Activated CD8-positive, alpha-beta memory T cell treated with anti-CD3 and anti-CD28 coated beads for 36 hours (primary cell): ENCODE data around the gene TTBK1. TPM values are rescaled to one million over a fixed set of nuclear protein-coding genes. Genes with fewer than 3 reads are reported as not detected.

Experiments used
- CTCF ChIA-PET: fragments of 350-600 bp; sonication (Branson Sonifier 250); formaldehyde crosslinking; loops from one replicate; lab custom pipeline; 2021; ENCODE audit warnings: antibody characterized with exemption; lab: Charles Lee
- POLR2A ChIA-PET: fragments of 350-600 bp; sonication (Branson Sonifier 250); formaldehyde crosslinking; loops from one replicate; lab custom pipeline; 2021; ENCODE audit warnings: antibody characterized with exemption; lab: Charles Lee
- total RNA-seq, 2 experiments: library from RNA; stranded (reverse); gene quantifications; one replicate each; pipeline ENCODE4 v1.2.3, GENCODE V29; 2021

TTBK1 gene
- total RNA-seq, 2 experiments from 2014 or later, result 0.65 to 0.67 TPM

DNA sequence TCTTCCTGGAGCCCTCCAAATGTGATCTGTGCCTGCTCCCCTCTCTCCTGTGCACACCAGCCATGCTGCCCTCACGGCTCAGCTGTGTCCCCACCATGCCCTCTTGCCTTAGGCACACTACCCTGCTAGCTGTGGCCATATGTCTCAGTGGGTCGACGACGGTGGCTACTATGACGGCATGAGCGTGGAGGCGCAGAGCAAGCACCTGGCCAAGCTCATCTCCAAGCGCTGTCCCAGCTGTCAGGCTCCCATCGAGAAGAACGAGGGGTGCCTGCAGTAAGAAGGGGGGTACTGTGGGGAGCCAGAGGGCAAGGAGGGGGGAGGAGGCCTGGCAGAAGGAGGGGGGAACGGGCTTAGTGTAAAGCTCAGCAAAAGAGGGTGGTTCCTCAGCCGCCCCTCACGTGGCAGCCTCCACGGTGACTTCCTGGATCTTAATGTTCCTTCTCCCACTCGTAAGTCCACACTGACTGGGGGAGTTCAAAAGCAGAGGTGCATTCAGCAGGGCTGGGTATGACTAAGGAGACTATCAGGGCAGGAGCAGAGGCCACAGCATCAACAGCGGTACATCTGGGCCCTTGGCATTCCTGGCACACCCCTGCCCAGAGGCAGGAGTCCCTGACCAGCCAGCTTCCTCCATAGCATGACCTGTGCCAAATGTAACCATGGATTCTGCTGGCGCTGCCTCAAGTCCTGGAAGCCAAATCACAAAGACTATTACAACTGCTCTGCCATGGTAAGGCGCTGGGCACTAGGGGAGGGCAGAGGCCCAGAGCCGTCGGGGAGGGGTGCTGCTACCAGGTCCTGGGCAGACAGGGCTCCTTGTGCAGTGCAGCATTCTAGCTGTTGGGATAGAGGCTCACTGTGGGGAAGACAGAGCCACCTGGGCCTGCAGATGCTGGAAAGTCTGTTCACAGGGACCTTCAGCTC lies 22.0 kb upstream of the TTBK1 start:
- CTCF ChIA-PET, result interaction anchor here (3.1 kb wide), 1 partner anchor 8 kb away, joined by 9 read pairs; the partner anchor contains the start of gene DNPH1
- POLR2A ChIA-PET, result no interaction called here

DNA sequence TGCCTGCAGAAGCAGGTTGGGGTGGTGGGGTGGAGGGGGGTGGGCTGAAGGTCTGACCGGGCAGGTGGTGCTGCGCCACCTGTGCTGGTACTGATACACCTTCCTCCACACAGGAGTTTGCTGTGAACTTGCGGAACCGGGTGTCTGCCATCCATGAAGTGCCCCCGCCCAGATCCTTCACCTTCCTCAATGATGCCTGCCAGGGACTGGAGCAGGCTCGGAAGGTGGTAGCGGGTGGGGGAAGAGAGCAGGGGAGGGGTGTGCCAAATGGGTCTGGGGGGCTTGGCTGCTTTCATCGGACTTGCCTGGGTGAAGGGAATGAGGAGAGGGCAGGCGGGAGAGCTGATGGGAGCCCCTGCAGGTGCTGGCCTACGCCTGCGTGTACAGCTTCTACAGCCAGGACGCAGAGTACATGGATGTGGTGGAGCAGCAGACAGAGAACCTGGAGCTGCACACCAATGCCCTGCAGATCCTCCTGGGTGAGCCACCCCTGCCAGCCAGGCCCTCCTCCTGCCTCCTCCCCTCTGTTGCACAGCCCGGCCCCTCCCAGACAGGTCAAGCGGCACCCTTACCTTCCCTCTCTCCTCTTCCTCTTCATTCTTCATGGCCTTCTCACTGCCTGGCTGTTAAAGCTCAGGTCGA lies 20.7 kb upstream of the TTBK1 start:
- POLR2A ChIA-PET, result no interaction called here
- CTCF ChIA-PET, result interaction anchor here (1.6 kb wide), 1 partner anchor 230 kb away, joined by 4 read pairs; no protein-coding TSS in a partner anchor

DNA sequence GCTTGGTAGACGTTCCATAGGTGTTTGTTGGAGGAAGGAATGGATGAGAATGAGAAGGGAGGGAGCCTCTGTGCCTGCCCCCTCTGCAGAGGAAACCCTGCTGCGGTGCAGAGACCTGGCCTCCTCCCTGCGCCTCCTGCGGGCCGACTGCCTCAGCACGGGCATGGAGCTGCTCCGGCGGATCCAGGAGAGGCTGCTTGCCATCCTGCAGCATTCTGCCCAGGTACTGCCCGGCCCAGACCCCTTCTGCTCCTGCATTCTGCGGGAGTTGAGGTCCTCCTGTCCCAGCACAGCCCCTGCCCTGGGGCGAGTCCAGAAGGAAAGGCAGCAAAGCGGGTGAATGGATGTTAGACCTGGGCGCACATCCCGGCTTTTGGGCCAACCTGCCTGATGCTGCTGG lies 20.1 kb upstream of the TTBK1 start:
- POLR2A ChIA-PET, result interaction anchor here (1.7 kb wide), 1 partner anchor 24 kb away, joined by 5 read pairs; no protein-coding TSS in a partner anchor
- CTCF ChIA-PET, result interaction anchor here (1.6 kb wide), 1 partner anchor 230 kb away, joined by 4 read pairs; no protein-coding TSS in a partner anchor

DNA sequence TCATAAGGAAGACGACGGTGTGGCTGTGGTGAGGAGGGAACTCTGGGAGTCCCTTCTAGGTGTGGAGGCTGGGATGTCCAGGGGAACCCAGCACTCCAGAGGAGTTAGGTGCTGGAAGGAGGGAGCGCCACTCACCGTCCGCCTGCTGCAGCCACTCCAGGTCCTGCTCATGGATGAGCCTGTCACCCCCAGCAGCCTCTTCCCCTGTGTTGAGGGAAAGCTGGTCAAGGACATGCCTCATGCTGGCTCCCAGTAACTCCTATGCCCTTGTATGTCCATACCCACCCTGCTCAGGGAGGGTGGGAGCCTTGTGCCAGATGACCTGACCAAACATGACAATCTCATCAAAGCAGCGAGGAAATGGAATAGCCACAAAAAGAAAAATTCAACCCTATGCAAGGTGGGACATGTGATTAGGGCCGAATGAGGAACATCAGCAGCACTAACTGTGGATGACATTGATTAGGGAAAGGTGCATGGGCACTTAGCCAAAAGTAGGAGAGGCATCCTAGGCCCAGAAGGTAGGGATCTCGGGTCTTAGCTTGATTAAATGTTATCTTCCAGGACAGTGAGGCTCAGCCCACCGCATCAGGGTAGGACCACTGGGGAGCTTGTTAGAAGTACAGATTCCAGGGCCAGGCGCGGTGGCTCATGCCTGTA lies 17.0 kb upstream of the TTBK1 start:
- CTCF ChIA-PET, result interaction anchor here (1.2 to 1.3 kb wide), 2 partner anchors 12 to 280 kb away, joined by 3 to 4 read pairs; no protein-coding TSS in a partner anchor
- POLR2A ChIA-PET, result no interaction called here

DNA sequence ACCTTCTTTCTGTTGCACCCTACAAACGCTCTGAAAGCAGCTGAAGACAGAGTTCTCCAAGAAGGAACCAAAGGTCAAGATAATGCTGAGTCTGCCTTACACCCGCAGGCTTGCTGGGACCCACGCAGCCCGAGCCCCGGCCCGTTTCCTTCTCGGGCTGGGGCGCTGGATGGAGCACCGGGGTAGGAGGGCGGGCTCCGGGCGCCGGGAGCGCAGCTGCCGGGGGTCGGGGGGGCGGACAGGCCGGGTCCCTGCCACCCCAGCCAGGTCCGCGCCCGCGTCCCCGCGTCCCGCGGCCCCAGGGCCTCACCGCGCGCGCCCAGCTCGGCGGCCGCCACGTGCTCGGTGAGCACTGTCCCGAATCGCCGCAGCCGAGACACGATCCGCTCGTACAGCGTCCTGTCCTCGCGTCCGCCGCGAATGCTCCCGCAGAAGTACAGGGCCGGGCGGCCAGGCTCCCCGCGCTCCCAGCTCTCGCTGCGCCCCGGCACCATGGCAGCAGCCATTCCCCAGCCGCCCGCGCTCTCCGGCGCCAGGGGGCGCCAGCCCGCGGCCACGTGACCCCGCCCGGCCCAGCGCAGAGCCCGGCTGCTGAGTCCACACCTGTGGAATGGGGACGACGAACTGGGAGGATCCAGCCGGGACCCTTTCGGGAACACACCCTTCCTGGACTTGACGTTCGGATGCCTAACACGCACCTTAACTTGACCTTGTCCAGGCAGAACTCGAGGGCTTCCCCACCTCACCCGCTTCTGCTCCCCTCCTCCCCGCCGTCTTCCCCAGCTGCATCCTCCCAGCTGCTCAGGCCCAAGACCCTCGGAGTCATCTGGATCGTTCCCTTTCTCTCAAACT lies 14.1 kb upstream of the TTBK1 start, which contains the start of gene DNPH1:
Gene DNPH1, minus strand, starts transcription at position 531 of the 852 bp plus-strand sequence. Its CDS starts 25 bp downstream, at position 506.
- POLR2A ChIA-PET, result interaction anchor here (0.5 to 1.7 kb wide), 7 partner anchors 9 to 198 kb away, joined by 3 to 8 read pairs (median 3); partner anchors contain the start of genes ABCC10, CRIP3 and ZNF318
- CTCF ChIA-PET, result interaction anchor here (0.6 to 2.2 kb wide), 19 partner anchors 9 to 241 kb away, joined by 3 to 17 read pairs (median 4); partner anchors contain the start of genes ABCC10 and CUL9

DNA sequence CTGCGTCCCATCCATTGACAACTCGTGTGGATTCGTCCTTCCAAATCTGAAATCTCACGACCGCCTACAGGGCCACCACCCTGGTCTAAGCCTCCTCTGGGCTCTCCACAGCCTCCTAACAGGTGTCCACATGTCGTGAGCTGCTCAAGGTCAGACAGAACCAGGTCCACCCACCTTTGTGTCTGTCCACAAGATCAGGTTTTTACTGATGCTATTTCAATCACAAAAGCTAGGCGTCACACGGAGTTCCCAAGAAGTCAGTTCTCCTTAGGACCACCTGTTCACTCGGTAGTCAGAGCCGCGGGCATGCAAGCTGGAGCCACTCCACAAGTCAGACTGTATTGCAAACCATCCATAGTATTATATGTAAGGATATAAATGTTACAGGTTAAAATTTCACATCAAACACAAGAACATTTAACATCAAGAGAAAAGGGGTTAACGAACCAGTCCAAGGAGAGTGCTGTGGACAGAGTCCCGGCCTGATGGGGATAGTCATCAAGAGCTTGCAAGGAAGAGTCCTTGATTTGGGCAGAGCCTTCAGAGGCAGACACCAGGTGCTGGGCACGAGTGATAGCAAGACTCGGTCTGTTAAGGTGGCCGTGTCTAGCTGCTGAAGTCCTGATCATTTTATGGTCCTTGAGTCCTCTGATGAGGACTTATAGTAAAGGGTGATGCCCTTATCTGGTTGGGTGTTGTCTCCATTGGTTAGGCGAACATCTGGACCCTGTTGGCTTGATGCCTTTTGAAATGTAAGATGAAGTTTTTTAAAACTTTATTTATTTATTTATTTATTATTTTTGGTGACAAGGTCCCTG lies 13.3 kb upstream of the TTBK1 start:
- CTCF ChIA-PET, result interaction anchor here (1.0 to 2.2 kb wide), 11 partner anchors 8 to 242 kb away, joined by 3 to 17 read pairs (median 5); no protein-coding TSS in a partner anchor
- POLR2A ChIA-PET, result interaction anchor here (0.5 to 1.7 kb wide), 6 partner anchors 17 to 197 kb away, joined by 3 to 8 read pairs (median 3); partner anchors contain the start of genes ABCC10, CRIP3 and ZNF318

DNA sequence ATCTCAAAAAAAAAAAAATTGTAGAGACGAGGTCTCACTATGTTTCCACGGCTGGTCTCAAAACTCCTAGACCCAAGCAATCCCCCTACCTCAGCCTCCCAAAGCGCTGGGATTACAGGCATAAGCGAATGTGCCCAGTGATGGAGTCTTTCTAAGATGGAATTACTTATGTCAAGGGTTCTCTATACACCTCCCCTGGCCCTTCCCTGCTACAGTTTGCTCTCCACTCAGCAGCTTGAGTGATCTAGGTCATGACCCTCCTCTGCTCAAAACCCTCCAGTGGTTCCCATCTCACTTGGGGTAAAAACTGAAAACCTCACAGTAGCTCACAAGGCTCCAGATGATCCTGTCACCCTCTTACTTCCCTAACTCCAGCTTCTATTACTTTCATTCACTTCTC lies 12.2 kb upstream of the TTBK1 start:
- POLR2A ChIA-PET, result no interaction called here
- CTCF ChIA-PET, result interaction anchor here (0.8 kb wide), 1 partner anchor 279 kb away, joined by 3 read pairs; the partner anchor contains the start of gene LRRC73

DNA sequence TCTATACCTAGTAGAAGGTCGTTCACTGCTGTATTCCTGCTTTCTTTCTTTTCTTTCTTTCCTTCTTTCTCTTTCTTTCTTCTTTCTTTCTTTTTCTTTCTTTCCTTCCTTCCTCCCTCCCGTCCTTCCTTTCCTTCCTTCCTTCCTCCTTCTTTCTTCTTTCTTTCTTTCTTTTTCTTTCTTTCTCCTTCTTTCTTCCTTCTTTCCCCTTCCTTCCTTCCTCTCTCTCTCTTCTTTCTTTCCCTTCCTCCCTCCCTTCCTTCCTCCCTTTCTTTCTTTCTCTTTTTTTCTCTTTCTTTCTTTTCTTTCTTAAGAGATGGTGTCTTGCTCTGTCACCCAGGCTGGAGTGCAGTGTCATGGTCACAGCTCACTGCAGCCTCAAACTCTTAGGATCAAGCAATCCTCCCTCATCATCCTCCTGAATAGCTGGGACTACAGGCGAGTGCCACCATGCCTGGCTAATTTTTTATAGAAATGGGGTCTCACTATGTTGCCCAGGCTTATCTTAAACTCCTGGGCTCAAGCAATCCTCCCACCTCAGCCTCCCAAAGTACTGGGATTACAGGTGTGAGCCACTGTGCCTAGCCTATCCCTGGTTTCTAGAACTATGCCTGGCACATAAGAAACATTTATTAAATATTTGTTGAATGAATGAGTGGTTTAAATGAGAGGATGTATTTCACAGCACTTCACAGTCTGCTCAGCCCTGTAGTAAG lies 11.4 kb upstream of the TTBK1 start:
- CTCF ChIA-PET, result interaction anchor here (0.8 kb wide), 1 partner anchor 278 kb away, joined by 3 read pairs; the partner anchor contains the start of gene LRRC73

DNA sequence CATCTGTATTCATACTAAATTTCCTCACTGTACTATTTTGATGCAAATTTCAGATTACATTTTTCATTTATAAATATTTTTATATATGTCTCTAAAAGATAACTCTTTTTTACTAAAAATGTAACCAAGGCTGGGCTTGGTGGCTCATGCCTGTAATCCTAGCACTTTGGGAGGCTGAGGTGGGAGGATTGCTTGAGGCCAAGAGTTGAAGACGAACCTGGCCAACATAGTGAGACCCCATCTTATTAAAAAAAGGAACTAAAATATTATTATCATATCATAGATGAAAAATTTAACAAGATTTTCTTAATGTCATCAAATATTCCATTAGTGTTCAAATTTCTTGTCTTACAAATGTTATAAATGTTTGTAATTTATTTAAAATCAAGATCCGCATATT lies 7.4 kb upstream of the TTBK1 start:
- ChIA-PET POLR2A (no interaction called here), CTCF (no interaction called here)

More for the DNA sequence above, 11.4 kb upstream of the TTBK1 start:
- POLR2A ChIA-PET, result no interaction called here

DNA sequence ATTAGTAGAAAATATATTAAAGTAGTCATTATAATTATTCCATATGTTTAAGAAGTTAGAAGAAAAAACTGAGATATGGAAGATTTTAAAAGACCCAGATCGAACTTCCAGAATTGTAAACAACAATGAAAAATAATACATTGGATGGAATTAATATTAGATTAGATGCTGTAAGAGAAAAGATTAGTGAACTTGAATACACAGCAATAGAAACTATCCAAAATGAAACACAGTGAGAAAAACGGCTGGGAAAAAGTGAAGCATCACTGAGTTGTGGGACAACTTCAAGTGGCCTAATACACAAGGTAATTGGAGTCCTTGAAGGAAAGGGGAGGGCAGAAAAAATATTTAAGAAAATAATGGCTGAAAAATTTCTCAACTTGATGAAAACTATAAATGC lies 4.2 kb upstream of the TTBK1 start:
- CTCF ChIA-PET, result interaction anchor here (1.9 kb wide), 1 partner anchor 10 kb away, joined by 17 read pairs; the partner anchor contains the start of gene DNPH1

DNA sequence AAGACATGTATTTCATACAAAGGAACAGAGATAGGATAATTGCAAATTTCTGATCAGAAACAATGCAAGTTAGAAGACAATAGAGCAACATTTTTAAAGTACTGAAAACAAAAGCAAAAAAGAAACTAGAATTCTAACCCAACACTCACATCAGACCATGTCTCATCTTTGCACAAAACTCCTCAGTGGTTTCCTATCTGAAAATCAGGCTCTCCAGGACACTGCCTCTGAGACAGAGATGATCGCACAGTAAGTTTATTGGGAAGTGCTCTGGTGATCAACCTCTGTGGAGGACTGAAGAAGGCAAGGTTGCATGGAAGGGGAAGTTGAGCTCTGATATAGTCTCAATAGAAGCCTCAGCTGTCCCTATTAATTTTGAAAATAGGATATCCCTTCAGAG lies 2.3 kb upstream of the TTBK1 start:
- ChIA-PET CTCF (interaction anchor here (1.7 kb wide), 1 partner anchor 13 kb away, joined by 9 read pairs; the partner anchor contains the start of gene DNPH1), POLR2A (no interaction called here)

More for the DNA sequence above, 4.2 kb upstream of the TTBK1 start:
- POLR2A ChIA-PET, result no interaction called here

DNA sequence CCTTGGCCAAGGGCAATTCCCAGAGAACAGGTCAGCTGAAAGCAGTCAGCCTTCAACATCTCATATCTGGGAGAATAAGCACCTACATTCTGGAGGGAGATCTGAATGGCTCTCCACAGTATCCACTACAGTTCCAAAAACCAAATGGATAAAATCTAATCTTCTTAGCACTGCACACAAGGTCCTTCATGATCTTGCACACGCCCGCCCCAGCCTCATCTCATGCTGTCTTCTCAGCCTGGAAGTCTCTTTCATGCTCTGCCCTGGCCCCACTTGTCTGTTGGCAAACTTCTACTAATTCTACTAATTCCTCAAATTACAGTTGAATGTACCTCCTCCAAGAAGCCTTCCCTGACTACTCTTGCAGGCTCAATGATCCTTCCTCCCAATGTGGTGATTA lies 1.8 kb upstream of the TTBK1 start:
- CTCF ChIA-PET, result interaction anchor here (1.7 kb wide), 1 partner anchor 13 kb away, joined by 9 read pairs; the partner anchor contains the start of gene DNPH1
- POLR2A ChIA-PET, result no interaction called here

DNA sequence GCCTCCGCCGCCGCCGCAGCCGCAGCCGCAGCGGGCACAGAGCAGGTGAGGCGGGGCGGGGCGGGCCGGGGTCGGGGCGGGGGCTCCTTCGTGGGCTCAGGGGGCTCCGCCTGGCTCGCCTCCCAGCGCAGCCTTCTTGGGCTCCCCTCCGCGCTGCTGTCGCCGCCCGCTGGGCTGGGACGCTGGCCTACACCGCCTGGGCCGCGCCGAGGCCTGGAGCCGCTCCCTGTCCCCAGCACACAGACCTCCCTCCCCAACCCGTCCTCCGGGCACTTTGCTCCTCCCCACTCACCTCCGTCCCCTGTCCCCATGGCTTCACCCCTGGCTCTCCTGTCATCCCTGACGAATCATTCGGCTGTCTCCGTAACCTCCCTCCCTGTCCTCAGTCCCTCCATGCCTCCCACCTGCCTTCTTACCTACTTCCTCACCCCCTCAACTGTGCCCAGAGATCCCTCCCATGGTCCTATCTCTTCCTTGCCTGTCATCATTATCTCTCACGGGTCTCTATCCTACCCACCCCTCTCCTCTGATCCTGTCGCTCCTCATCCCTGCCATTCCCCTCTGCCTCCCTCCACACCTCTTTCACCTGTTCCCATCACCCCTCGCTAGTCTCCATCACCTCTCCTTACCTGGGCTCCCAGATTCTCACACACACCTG lies 512 bp downstream of the TTBK1 start:
- ChIA-PET POLR2A (no interaction called here), CTCF (interaction anchor here (0.7 kb wide), 1 partner anchor 16 kb away, joined by 3 read pairs; no protein-coding TSS in a partner anchor)

DNA sequence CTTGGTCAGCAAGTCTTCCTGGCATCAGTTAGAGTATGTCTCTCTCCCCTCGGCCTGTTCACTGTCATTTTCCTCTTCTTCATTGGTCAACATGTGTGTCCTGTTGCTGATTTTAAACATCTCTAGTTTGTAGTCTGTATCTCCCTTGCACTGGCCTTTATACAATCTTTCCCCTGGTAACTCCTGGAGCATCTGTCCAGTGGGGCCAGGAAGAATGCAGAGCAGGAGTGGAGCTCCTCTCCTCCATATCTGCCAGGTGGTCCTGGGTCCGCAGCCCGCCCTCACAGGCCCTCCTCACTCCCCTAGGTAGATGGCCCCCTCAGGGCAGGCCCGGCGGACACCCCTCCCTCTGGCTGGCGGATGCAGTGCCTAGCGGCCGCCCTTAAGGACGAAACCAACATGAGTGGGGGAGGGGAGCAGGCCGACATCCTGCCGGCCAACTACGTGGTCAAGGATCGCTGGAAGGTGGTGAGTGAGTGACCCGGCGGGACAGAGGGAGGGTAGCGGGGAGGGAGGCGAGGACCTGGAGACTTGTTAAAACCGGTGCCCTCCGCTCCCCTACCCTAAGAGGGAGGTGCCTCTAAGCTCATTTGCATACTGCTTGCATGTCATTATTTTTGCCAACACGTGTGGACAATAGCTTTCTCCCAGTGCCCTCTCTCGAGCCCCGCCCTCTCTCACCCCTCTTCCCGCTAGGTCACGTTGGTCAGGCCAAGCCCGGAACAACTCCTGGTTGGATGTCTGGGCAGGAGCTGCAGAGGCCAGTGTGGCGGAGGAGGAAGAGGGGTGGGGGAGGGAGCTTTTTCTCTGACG lies 3.2 kb downstream of the TTBK1 start:
- POLR2A ChIA-PET, result interaction anchor here (0.5 to 1.1 kb wide), 5 partner anchors 17 to 376 kb away, joined by 3 to 5 read pairs (median 3); partner anchors contain the start of gene DNPH1
- CTCF ChIA-PET, result interaction anchor here (0.6 to 2.0 kb wide), 2 partner anchors 17 to 192 kb away, joined by 4 to 12 read pairs; partner anchors contain the start of gene DNPH1
